Cardiac fibroblast (primary cell): ENCODE data around the gene ING5.

ENCODE experiments used
- DNase-seq, 2 donors: peaks; one replicate each; pipeline versions ENCODE4 v3.0.0 to v3.0.0-alpha.2; 2010; ENCODE audit warnings: low read depth in 2 of 2
- H3K4me3 ChIP-seq, 2 donors: replicated peaks in 1 of 2; 1 replicate in 1 of 2; 2 replicates in 1 of 2; pipeline ENCODE4 v1.5.1; 2011; ENCODE audit warnings: low read depth in 2 of 2, low read length in 2 of 2, mild to moderate bottlenecking in 2 of 2, moderate library complexity in 1 of 2
- CTCF ChIP-seq: IDR thresholded peaks from one replicate; pipeline ENCODE4 v1.5.1; 2011; ENCODE audit warnings: low read depth, mild to moderate bottlenecking, low read length, inconsistent platforms

ING5 gene

GRCh38 chr2:241690202-241690717, 11.6 kb upstream of the ING5 start:
- DNase-seq = no peak
- H3K4me3 ChIP-seq = no peak overlapping the region
- TF ChIP-seq CTCF = no peak

GRCh38 chr2:241692448-241692847, 9.4 kb upstream of the ING5 start:
- H3K4me3 ChIP-seq = no peak overlapping the region
- no peak for TF ChIP-seq CTCF
- DNase-seq = peak; percentile 77 to 83

- DNase-seq = no peak
- no peak overlapping the region for H3K4me3 ChIP-seq
- no peak for TF ChIP-seq CTCF
Measured at GRCh38 chr2:241695651-241696050, 6.2 kb upstream of the ING5 start.

GRCh38 chr2:241701149-241701398, 765 bp upstream of the ING5 start:
- no peak for DNase-seq
- peak overlapping the region; percentile 58 to 75 for H3K4me3 ChIP-seq
- peak; percentile 39 for TF ChIP-seq CTCF

- DNase-seq = peak; percentile 82 to 91
- H3K4me3 ChIP-seq = peak overlapping the region; percentile 79 to 89
- peak; percentile 32 for TF ChIP-seq CTCF
Measured at GRCh38 chr2:241702155-241703031, 554 bp downstream of the ING5 start.

GRCh38 chr2:241703032-241703604, 1.3 kb downstream of the ING5 start:
- DNase-seq = peak; percentile 23 to 26
- TF ChIP-seq CTCF = no peak
- H3K4me3 ChIP-seq = peak overlapping the region; percentile 79 to 89
